Activated gamma-delta T cell treated with anti-CD3 and anti-CD28 coated beads, Interleukin-2, amount 50 U/mL, for 16 hours (primary cell): Measurements from ENCODE around the gene DCLK3.

Experiments used
- DNase-seq: peaks from one replicate; pipeline ENCODE4 v3.0.0-alpha.2; 2020; ENCODE audit warnings: low read depth

DCLK3 gene

GRCh38 chr3:36763850-36764703 is at the start of gene DCLK3:
Gene DCLK3, minus strand, starts transcription at chr3:36764553. Its CDS starts 290 bp downstream, at chr3:36764263.
- no peak for DNase-seq

- DNase-seq, result no peak
Measured at GRCh38 chr3:36813305-36813704, 49.0 kb upstream of the DCLK3 start.

- no peak for DNase-seq
Measured at GRCh38 chr3:36812240-36812639, 47.9 kb upstream of the DCLK3 start.

GRCh38 chr3:36811768-36812167 is 47.4 kb upstream of the DCLK3 start:
- DNase-seq, result no peak

GRCh38 chr3:36804295-36805055 is 40.1 kb upstream of the DCLK3 start:
- DNase-seq, result no peak

GRCh38 chr3:36803091-36803791 is 38.9 kb upstream of the DCLK3 start:
- no peak for DNase-seq

- DNase-seq, result no peak
Measured at GRCh38 chr3:36800533-36801116, 36.3 kb upstream of the DCLK3 start.

GRCh38 chr3:36796881-36797280 is 32.5 kb upstream of the DCLK3 start:
- DNase-seq, result no peak

GRCh38 chr3:36796161-36796560 is 31.8 kb upstream of the DCLK3 start:
- no peak for DNase-seq

GRCh38 chr3:36795622-36796021 is 31.3 kb upstream of the DCLK3 start:
- DNase-seq, result no peak

- no peak for DNase-seq
Measured at GRCh38 chr3:36792342-36792741, 28.0 kb upstream of the DCLK3 start.

GRCh38 chr3:36790765-36791164 is 26.4 kb upstream of the DCLK3 start:
- no peak for DNase-seq

- no peak for DNase-seq
Measured at GRCh38 chr3:36786921-36787890, 22.9 kb upstream of the DCLK3 start.

- DNase-seq, result no peak
Measured at GRCh38 chr3:36784138-36784635, 19.8 kb upstream of the DCLK3 start.

GRCh38 chr3:36777424-36778218 is 13.3 kb upstream of the DCLK3 start:
- DNase-seq, result no peak

- DNase-seq, result no peak
Measured at GRCh38 chr3:36776436-36776835, 12.1 kb upstream of the DCLK3 start.

GRCh38 chr3:36774052-36774451 is 9.7 kb upstream of the DCLK3 start:
- no peak for DNase-seq

- no peak for DNase-seq
Measured at GRCh38 chr3:36771931-36772330, 7.6 kb upstream of the DCLK3 start.

- DNase-seq, result no peak
Measured at GRCh38 chr3:36769926-36770325, 5.6 kb upstream of the DCLK3 start.

GRCh38 chr3:36765104-36765503 is 751 bp upstream of the DCLK3 start:
- no peak for DNase-seq
